Natural killer cell treated with Interleukin-12 subunit alpha and Interleukin-12 subunit beta and Interleukin-15 and Interleukin-18, amount 100 ng/mL, for 72 hours (primary cell): ENCODE measurements around the gene STX16. TPM values are rescaled to one million over a fixed set of nuclear protein-coding genes. Genes with fewer than 3 reads are reported as not detected.

Experiments
- ATAC-seq, 2 donors: fragments of 150-1000 bp; cut with Tn5 transposase in 1 of 2; sonication (Bioruptor Pico), chemical (Tn5 transposase) in 1 of 2; 2 replicates each; pipeline ENCODE4 v1.10.0; 2021
- DNase-seq: peaks from one replicate; pipeline ENCODE4 v3.0.0; 2022; ENCODE audit warnings: low spot score
- H3K27ac Mint-ChIP-seq, 2 donors: 1 replicate in 1 of 2; 2 replicates in 1 of 2; pipeline ENCODE4 v1.8.0; 2022; ENCODE audit warnings: mixed read lengths in 2 of 2, mild to moderate bottlenecking in 1 of 2, moderate library complexity in 1 of 2
- H3K27me3 Mint-ChIP-seq, 2 donors: 1 replicate in 1 of 2; 2 replicates in 1 of 2; pipeline ENCODE4 v1.8.0; 2022; ENCODE audit warnings: mixed read lengths in 2 of 2
- H3K36me3 Mint-ChIP-seq: one replicate; pipeline ENCODE4 v1.8.0; 2022; ENCODE audit warnings: mixed read lengths
- H3K4me1 Mint-ChIP-seq, 2 donors: 1 replicate in 1 of 2; 2 replicates in 1 of 2; pipeline ENCODE4 v1.8.0; 2022; ENCODE audit warnings: low read depth in 2 of 2, mixed read lengths in 2 of 2, mild to moderate bottlenecking in 1 of 2
- H3K4me3 Mint-ChIP-seq: one replicate; pipeline ENCODE4 v1.8.0; 2022; ENCODE audit warnings: mixed read lengths
- H3K9me3 Mint-ChIP-seq: 2 replicates; pipeline ENCODE4 v1.8.0; 2022; ENCODE audit warnings: mixed read lengths
- total RNA-seq, 2 donors: library from RNA; stranded (reverse); gene quantifications; one replicate each; pipeline ENCODE4 v1.2.3, GENCODE V29; 2022

Gene STX16
- total RNA-seq, 2 donors from 2014 or later, result 92.4 to 92.8 TPM

- Mint-ChIP-seq H3K36me3 (no peaks in the 10 kb centered on the region), H3K27me3 (no peaks in the 10 kb centered on the region), H3K4me3 (peak overlapping the region; percentile 6), H3K4me1 (peaks cover 4 to 10% of the 10 kb centered on the region in 2 donors), H3K9me3 (no peaks in the 10 kb centered on the region), H3K27ac (peak overlapping the region; percentile 70 to 74)
- ATAC-seq, result no peak
- DNase-seq, result no peak
Observed at GRCh38 chr20:58691773-58692578, 40.9 kb downstream of the STX16 start.

- peaks cover 4 to 10% of the 10 kb centered on the region in 2 donors for H3K4me1 Mint-ChIP-seq
- peak within 1 kb of the TSS; percentile 70 to 74 for H3K27ac Mint-ChIP-seq
- H3K27me3 Mint-ChIP-seq, result no peaks in the 10 kb centered on the region
- H3K36me3 Mint-ChIP-seq, result no peaks in the 10 kb centered on the region
- ATAC-seq, result peak; percentile 97 to 98
- no peaks in the 10 kb centered on the region for H3K9me3 Mint-ChIP-seq
- DNase-seq, result peak; percentile 77
- H3K4me3 Mint-ChIP-seq, result peak within 1 kb of the TSS; percentile 73
Observed at GRCh38 chr20:58692579-58693225, 41.6 kb downstream of the STX16 start, which contains the start of gene NPEPL1. TSS of gene NPEPL1 (plus strand) at chr20:58692800. CDS start at chr20:58692901, 101 bp downstream.

DNA sequence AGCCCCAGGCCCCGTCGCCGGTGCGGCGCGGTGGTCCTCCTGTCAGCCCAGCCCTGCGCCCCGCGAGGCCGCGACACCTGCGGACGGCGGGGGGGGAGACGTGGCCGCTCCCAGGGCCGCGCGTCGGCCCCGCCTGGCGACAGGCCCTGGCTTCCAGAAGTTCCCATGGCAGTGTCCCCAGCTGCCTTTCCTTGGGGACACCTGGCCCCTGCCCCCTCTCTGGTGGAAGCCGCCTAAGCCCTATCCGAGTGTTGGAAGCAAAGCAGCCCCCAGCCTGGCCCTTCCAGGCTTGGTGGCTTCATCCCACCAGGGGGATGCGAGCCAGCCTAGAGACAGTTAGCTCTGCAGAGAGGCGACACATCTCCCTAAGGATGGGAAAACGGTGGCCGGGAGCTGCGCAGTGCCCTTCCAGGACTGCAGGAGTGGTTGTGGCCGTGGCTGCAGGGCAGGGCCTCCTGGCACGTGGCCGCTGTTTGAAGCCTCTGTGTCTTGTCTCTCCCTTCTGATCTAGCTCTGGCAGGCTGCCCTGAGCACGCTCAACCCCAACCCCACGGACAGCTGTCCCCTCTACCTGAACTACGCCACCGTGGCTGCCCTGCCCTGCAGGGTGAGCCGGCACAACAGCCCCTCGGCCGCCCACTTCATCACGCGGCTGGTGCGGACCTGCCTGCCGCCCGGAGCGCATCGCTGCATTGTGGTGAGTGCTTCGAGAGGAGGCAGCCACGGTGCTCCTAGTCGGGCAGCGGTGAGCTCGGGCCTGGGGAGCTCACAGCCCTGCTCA is 42.3 kb downstream of the STX16 start:
- Mint-ChIP-seq H3K9me3 (no peaks in the 10 kb centered on the region), H3K4me3 (peak overlapping the region; percentile 73), H3K36me3 (no peaks in the 10 kb centered on the region), H3K27me3 (no peaks in the 10 kb centered on the region), H3K4me1 (peaks cover 4 to 14% of the 10 kb centered on the region in 2 donors), H3K27ac (peak overlapping the region; percentile 45 to 66)
- ATAC-seq, result peak in 1 of 2 donors; percentile 42
- DNase-seq, result no peak

DNA sequence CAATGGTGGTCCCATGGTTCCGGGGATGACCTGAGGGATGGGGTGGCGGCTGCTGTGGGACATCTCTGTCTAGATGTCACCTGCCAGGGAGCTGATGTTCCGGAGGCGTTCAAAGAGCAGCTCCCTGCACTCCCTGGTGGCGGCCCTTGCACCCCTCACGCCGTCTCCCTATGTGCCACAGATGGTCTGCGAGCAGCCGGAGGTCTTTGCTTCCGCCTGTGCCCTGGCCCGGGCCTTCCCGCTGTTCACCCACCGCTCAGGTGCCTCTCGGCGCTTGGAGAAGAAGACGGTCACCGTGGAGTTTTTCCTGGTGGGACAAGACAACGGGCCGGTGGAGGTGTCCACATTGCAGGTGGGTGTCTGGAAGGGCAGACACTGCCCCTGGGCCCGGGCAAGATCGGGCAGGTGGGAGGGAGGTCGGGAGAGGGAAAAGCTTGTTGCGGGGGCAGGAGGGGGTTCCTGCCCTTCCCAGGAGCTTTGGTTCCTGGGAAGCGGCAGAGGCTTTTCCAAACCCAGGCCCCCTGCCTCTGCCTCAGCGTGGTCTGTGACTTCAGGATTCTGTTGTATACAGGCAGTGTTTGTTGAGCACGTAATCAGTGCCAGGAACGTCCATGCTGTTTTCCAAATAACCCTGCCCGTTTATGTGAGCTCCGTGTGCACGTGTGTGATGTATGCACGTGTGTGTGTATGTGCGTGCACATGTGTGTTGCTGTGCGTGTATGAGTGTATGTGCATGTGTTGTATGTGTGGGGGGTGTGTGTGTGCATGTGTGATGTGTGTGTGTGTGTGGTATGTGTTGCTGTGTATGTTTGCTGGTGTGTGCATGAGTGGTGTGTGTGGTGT is 43.4 kb downstream of the STX16 start:
- H3K27ac Mint-ChIP-seq, result no peak overlapping the region
- DNase-seq (no peak), ATAC-seq (no peak)
- no peak overlapping the region for H3K4me3 Mint-ChIP-seq
- H3K9me3 Mint-ChIP-seq, result no peaks in the 10 kb centered on the region
- H3K4me1 Mint-ChIP-seq, result peaks cover 4 to 14% of the 10 kb centered on the region in 2 donors
- no peaks in the 10 kb centered on the region for H3K36me3 Mint-ChIP-seq
- no peaks in the 10 kb centered on the region for H3K27me3 Mint-ChIP-seq

DNA sequence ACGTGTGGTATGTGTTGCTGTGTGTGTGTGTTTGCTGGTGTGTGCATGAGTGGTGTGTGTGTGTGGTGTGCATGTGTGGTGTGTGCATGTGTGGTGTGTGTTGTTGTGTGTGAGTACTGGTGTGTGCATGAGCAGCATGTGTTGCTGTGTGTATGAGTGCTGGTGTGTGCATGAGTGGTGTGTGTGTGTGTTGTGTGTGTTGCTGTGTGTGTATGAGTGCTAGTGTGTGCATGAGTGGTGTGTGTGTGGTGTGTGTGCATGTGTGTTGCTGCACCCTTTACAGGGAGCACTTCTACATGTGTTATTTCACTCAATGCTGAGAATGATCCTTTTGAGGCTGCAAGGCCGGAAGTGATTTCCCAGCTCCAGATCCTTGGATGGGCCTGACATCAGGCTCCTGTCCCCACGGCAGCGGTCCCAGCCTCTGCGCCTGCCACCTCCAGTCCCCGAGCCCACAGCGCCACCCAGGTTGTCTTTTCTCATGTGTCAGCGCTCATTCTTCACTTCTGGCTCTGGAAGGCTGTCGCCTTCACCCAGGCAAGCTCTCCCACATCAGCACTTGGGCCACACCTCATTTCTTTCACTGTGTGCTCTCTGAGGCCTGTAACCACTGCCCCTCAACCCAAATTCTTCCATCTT is 44.1 kb downstream of the STX16 start:
- no peaks in the 10 kb centered on the region for H3K9me3 Mint-ChIP-seq
- no peak for ATAC-seq
- H3K36me3 Mint-ChIP-seq, result no peaks in the 10 kb centered on the region
- H3K4me3 Mint-ChIP-seq, result no peak overlapping the region
- peaks cover 8 to 19% of the 10 kb centered on the region in 2 donors for H3K4me1 Mint-ChIP-seq
- H3K27ac Mint-ChIP-seq, result no peak overlapping the region
- no peaks in the 10 kb centered on the region for H3K27me3 Mint-ChIP-seq
- no peak for DNase-seq

DNA sequence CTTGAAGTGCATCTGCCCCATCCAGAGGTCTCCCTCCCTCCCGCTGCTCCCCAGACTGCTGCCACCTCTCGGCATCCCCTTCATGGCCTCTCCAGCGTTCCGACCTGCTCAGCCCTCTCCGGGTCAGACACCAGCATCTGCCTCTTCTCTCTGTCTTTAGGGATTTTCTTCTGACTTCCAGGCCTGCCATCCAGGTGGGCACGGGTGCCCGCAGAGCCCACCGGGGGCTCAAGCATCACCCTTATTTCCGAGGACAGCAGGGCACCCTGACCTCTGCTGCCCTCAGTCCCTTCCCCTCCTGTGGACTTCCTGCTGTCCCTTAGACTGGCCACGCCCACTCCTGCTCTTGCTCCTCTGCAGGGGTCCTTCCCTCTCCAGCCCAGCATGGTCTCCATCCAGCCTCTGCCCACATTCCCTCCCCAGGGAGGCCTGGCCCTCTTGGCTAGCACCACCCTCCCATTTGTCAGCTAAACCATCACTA is 44.9 kb downstream of the STX16 start:
- Mint-ChIP-seq H3K9me3 (no peaks in the 10 kb centered on the region), H3K27ac (no peak overlapping the region), H3K36me3 (no peaks in the 10 kb centered on the region), H3K27me3 (no peaks in the 10 kb centered on the region), H3K4me1 (peaks cover 9 to 22% of the 10 kb centered on the region in 2 donors), H3K4me3 (no peak overlapping the region)
- DNase-seq, result no peak
- no peak for ATAC-seq

DNA sequence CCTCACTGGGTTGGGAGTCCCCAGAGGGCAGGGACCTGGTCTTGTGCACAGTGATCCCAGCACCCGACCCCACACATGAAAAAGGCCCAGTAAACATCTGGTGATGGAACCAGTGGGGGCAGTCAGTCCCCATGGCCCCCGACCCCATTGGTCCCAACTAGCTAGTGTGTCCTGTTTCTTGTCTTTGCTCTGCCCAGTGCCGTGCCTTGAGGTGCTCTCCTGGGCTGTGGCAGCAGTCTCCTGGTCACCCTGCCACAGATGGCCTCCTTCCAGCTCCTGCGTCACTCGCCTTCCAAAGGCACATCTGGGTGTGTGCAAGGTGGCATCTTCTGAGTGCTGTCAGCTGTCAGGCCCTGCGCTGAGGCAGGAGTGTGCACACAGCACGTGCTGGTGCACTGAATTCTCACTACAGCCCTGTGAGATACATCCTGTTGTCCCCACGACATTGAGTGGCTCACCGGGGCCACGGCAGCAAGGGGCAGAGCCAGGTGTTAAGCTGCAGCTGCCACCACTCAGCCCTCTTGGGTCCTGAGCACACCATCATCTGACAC is 45.4 kb downstream of the STX16 start:
- H3K27me3 Mint-ChIP-seq, result no peaks in the 10 kb centered on the region
- DNase-seq, result no peak
- H3K4me3 Mint-ChIP-seq, result no peak overlapping the region
- no peak for ATAC-seq
- no peaks in the 10 kb centered on the region for H3K36me3 Mint-ChIP-seq
- no peak overlapping the region for H3K27ac Mint-ChIP-seq
- H3K9me3 Mint-ChIP-seq, result no peaks in the 10 kb centered on the region
- H3K4me1 Mint-ChIP-seq, result peaks cover 8 to 21% of the 10 kb centered on the region in 2 donors

GRCh38 chr20:58697201-58697866 is 46.3 kb downstream of the STX16 start:
- Mint-ChIP-seq H3K27ac (no peak overlapping the region), H3K4me1 (peaks cover 8 to 18% of the 10 kb centered on the region in 2 donors), H3K36me3 (no peaks in the 10 kb centered on the region), H3K9me3 (no peaks in the 10 kb centered on the region), H3K4me3 (no peak overlapping the region), H3K27me3 (no peaks in the 10 kb centered on the region)
- ATAC-seq, result no peak
- DNase-seq, result no peak

DNA sequence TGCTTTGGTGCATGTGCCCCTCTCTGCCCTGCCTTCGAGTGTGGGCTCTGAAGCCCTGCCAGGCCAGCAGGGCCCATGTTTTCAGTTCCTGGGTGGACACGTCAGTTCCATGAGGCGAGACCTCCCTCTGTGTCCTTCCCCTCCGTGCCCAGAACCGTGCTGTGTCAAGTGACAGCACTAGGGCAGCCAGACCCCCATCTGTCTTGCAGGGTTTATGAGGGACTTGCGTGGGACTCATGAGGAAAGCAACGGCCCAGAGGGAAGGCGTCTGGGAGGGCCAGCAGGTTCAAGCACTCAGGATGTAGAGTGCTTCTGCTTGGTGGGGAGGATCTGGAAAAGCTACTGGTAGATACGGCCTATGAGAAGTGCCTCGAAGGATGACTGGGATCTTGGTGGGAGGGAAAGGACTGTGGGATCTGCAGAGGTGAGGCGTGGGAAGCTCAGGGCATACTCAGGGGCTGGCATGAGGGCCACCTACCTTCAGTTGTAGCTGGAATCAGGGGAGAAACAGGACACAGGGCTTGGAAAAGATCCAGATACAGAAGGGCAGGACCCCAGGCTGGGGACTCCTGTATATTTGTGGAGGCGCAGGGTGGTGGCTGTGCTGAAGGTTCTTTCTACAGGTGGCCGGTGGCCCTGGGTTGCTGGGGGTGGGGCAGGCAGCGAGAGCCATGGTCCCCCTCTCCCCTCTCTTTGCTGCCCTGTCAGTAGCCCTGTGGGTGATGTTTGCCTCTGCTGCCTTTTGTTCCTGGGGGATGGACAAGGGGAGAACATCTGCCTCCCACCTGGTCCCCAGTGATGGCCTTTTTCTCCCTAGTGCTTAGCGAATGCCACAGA is 47.0 kb downstream of the STX16 start:
- H3K36me3 Mint-ChIP-seq, result no peaks in the 10 kb centered on the region
- ATAC-seq (no peak), DNase-seq (no peak)
- no peaks in the 10 kb centered on the region for H3K9me3 Mint-ChIP-seq
- H3K4me1 Mint-ChIP-seq, result peaks cover 8 to 20% of the 10 kb centered on the region in 2 donors
- H3K27me3 Mint-ChIP-seq, result no peaks in the 10 kb centered on the region
- no peak overlapping the region for H3K4me3 Mint-ChIP-seq
- no peak overlapping the region for H3K27ac Mint-ChIP-seq

DNA sequence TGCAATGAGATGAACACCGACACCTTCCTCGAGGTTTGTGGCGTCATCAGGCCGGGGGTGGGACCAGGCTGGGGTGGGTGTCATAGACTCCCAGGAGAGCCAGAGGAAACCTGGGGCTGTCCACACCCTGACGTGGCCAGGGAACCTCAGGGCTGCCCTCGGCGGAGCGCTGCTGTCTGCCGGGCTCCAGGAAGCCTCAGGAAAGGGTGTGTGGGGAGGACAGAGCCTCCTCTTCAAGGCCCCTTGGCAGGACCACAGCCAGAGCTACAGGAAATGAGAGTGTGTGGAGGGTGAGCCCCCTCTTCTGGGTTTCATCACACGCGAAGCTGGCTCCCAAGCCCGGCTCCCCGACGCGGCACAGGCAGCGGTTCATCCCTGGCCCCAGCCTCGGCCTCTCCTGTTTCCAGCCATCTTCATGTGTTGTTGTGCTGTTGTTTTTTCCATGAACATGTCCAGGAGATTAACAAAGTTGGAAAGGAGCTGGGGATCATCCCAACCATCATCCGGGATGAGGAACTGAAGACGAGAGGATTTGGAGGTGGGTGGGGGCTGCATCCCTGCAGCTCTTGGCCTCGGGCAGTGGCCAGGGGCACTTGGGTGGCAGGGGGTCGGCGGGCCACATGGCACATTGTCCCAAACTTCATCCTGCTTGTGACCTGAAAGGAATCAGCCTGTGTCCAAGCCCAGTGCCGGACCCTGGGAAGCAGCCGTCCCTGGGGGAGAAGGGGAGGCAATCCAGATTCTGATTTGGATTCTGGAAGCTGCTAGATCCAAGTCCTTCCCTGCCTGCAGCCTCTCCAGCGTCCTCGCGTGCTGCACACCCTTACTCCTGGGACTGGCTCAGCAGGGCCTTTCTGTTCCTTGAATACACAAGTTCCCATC is 47.9 kb downstream of the STX16 start:
- peak overlapping the region in 1 of 2 donors; percentile 82 for H3K27ac Mint-ChIP-seq
- DNase-seq (no peak), ATAC-seq (no peak)
- H3K4me1 Mint-ChIP-seq, result peaks cover 8 to 17% of the 10 kb centered on the region in 2 donors
- no peaks in the 10 kb centered on the region for H3K36me3 Mint-ChIP-seq
- no peaks in the 10 kb centered on the region for H3K9me3 Mint-ChIP-seq
- no peaks in the 10 kb centered on the region for H3K27me3 Mint-ChIP-seq
- H3K4me3 Mint-ChIP-seq, result no peak overlapping the region
